HepG2 (cell line): ENCODE data around the gene SSPN.

Source experiments
- AKAP8 ChIP-seq: sonication (generic); formaldehyde crosslinking; IDR thresholded peaks from 2 replicates; pipeline ENCODE4 v1.5.1; 2020; ENCODE audit warnings: mild to moderate bottlenecking, missing genetic modification reagents
- BCL6 ChIP-seq: IDR thresholded peaks from 2 replicates; pipeline ENCODE4 v1.6.1; 2016; ENCODE audit warnings: missing genetic modification reagents, missing compliant biosample characterization
- GTF2F1 ChIP-seq: fragments of 150-350 bp; IDR thresholded peaks from 2 replicates; pipeline ENCODE4 v1.6.1; 2014; ENCODE audit warnings: low read length
- POLR2A ChIP-seq, 2 experiments: IDR thresholded peaks; 2 replicates each; pipeline ENCODE4 v1.6.1; 2011; ENCODE audit warnings: low read depth in 2 of 2, low read length in 2 of 2, mild to moderate bottlenecking in 1 of 2, moderate library complexity in 1 of 2; ENCODE audit not compliant: insufficient read depth in 1 of 2
- REST ChIP-seq, 2 experiments: IDR thresholded peaks; 2 replicates each; pipeline ENCODE4 v1.6.1; 2011 to 2012; ENCODE audit warnings: low read length in 2 of 2, borderline replicate concordance in 1 of 2, low read depth in 1 of 2, mild to moderate bottlenecking in 1 of 2, moderate library complexity in 1 of 2
- ZNF367 ChIP-seq: sonication (generic); formaldehyde crosslinking; IDR thresholded peaks from 2 replicates; pipeline ENCODE4 v1.4.0; 2020; ENCODE audit warnings: missing genetic modification reagents, borderline replicate concordance
- TF ChIP-seq, protein P1 (sequence below): IDR thresholded peaks from 2 replicates; pipeline ENCODE4 v1.6.1; 2012; ENCODE audit warnings: low read length, improper control_type of control experiment

GRCh38 chr12:26205941-26206340 lies 10.6 kb downstream of the SSPN start:
- no peak for TF ChIP-seq REST (IDR thresholded peaks at IDR 0.05; ENCODE audit: borderline replicate concordance in 1 of 2, low read depth in 1 of 2, low read length in 2 of 2)
- TF ChIP-seq POLR2A (IDR thresholded peaks at IDR 0.05; ENCODE audit: insufficient read depth in 1 of 2, low read depth in 2 of 2, low read length in 2 of 2): no peak
- TF ChIP-seq, protein P1, sequence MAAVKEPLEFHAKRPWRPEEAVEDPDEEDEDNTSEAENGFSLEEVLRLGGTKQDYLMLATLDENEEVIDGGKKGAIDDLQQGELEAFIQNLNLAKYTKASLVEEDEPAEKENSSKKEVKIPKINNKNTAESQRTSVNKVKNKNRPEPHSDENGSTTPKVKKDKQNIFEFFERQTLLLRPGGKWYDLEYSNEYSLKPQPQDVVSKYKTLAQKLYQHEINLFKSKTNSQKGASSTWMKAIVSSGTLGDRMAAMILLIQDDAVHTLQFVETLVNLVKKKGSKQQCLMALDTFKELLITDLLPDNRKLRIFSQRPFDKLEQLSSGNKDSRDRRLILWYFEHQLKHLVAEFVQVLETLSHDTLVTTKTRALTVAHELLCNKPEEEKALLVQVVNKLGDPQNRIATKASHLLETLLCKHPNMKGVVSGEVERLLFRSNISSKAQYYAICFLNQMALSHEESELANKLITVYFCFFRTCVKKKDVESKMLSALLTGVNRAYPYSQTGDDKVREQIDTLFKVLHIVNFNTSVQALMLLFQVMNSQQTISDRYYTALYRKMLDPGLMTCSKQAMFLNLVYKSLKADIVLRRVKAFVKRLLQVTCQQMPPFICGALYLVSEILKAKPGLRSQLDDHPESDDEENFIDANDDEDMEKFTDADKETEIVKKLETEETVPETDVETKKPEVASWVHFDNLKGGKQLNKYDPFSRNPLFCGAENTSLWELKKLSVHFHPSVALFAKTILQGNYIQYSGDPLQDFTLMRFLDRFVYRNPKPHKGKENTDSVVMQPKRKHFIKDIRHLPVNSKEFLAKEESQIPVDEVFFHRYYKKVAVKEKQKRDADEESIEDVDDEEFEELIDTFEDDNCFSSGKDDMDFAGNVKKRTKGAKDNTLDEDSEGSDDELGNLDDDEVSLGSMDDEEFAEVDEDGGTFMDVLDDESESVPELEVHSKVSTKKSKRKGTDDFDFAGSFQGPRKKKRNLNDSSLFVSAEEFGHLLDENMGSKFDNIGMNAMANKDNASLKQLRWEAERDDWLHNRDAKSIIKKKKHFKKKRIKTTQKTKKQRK: no peak
- no peak for TF ChIP-seq AKAP8 (CRISPR knock-in tag)
- no peak for TF ChIP-seq GTF2F1
- TF ChIP-seq BCL6 (CRISPR knock-in tag): no peak
- no peak for TF ChIP-seq ZNF367 (CRISPR knock-in tag)
